Mucosa of descending colon (tissue), 3 donors: Measurements from ENCODE around the gene CLEC5A. TPM values are rescaled to one million over a fixed set of nuclear protein-coding genes. Genes with fewer than 3 reads are reported as not detected.

Experiments
- ATAC-seq: fragments of 200-7000 bp; cut with Tn5 transposase; one replicate; pipeline ENCODE4 v1.9.1; 2020; ENCODE audit warnings: mild to moderate bottlenecking, moderate library complexity
- DNase-seq, 3 donors: peaks; one replicate each; pipeline ENCODE4 v3.0.0-alpha.2; 2020
- H3K36me3 ChIP-seq: fragments of 200-600 bp; one replicate; pipeline ENCODE4 v1.8.0; 2021; ENCODE audit warnings: low read depth, mild to moderate bottlenecking
- H3K4me1 ChIP-seq: fragments of 200-600 bp; one replicate; pipeline ENCODE4 v1.8.0; 2021; ENCODE audit warnings: low read depth, mild to moderate bottlenecking
- H3K4me3 ChIP-seq: fragments of 200-600 bp; one replicate; pipeline ENCODE4 v1.8.0; 2021; ENCODE audit warnings: mild to moderate bottlenecking
- H3K9me3 ChIP-seq: fragments of 200-600 bp; one replicate; pipeline ENCODE4 v1.8.0; 2021; ENCODE audit warnings: mild to moderate bottlenecking
- CTCF ChIP-seq: fragments of 200-600 bp; IDR thresholded peaks from one replicate; pipeline ENCODE4 v1.8.0; 2022; ENCODE audit warnings: antibody characterized with exemption, mild to moderate bottlenecking
- intact Hi-C, 2 donors: fragments of 100-400 bp; cut with DNase I in 1 of 2; cut with micrococcal nuclease in 1 of 2; formaldehyde crosslinking; loops; one replicate each; pipeline versions ENCODE4 v1.11.0 to v1.11.1; 2022; cut with DNase I, micrococcal nuclease
- total RNA-seq, 3 donors: library from RNA; stranded (reverse); fragmentation: NEBNext Ultra II Directional in 2 of 3; extraction: Animal tissue kit (Norgen Biotek cat#: 25700) in 2 of 3; gene quantifications; one replicate each; pipeline versions ENCODE4 v1.2.1 to v1.2.4, GENCODE V29; 2021 to 2023
- donor health status: DM: no; HTN: no; CAD: no; lungs with moderate emphysema.
- donor health status: DM: no; HTN: no; CAD: no.
- donor health status: DM: no; HTN: yes; CAD: no.

Gene CLEC5A
- total RNA-seq, 3 donors from 2014 or later: 0.38 to 0.41 TPM; not detected in 1

GRCh38 chr7:141930211-141930610 lies 16.6 kb downstream of the CLEC5A start:
- Histone ChIP-seq H3K36me3 (no peaks in the 10 kb centered on the region), H3K9me3 (no peaks in the 10 kb centered on the region), H3K4me1 (no peaks in the 10 kb centered on the region), H3K4me3 (no peak overlapping the region)
- no peak for DNase-seq
- intact Hi-C loops: no loop called here
- no peak for ATAC-seq
- TF ChIP-seq CTCF: no peak

DNA sequence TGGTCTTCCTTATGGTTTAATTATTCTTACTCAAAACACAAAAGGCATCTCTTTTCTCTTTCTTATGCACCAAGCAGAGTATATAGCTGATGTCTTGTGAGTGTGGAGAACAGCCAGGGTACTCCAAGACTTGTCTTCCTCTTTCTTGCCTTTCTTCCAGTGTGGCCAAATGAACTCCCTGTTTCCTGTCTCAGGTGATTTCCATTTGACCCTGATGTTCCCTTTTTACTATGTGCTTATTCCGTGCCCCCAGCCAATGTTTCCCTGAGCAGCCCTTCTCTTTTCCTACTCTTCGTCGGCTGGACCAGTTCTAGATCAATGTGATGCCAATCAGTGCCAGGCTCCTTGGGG lies 18.0 kb downstream of the CLEC5A start:
- no peak overlapping the region for H3K4me3 ChIP-seq
- no peaks in the 10 kb centered on the region for H3K36me3 ChIP-seq
- intact Hi-C loops: no loop called here
- ATAC-seq: no peak
- TF ChIP-seq CTCF: no peak
- H3K9me3 ChIP-seq: no peaks in the 10 kb centered on the region
- no peaks in the 10 kb centered on the region for H3K4me1 ChIP-seq
- DNase-seq: no peak

DNA sequence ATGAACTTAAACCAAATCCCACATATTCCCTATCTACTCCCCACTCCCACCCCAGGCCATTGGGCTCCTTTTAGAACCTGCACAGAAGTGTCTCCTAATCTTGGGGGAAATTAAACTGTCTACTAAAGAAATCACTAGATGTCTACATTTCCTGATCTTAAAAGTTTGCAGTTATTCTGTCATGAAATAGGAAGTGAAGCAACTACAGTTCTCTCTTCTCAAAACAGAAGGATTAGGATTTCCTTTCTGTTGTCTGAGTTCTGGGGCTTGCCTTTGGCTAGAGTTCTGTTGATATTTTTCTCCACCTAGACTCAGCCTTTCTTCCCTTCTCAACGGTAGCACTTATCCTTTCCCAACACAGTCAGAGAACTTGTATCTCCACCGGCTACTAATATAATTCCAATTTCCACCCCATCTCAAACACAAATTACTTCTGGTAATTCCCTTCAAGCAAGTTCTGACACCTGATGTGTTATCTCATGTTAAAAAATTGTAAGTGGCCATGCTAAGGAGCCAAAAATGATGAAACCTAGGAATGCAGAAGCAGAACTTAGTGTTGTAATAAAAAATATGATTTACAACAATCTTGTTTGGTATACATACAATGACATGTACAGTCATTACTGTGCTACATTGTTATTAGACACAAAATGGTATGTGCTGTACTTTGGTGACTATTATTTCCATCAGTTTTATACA lies 18.5 kb downstream of the CLEC5A start:
- H3K4me3 ChIP-seq: no peak overlapping the region
- no peak for TF ChIP-seq CTCF
- DNase-seq (no peak), ATAC-seq (no peak)
- no peaks in the 10 kb centered on the region for H3K9me3 ChIP-seq
- H3K4me1 ChIP-seq: no peaks in the 10 kb centered on the region
- intact Hi-C loops: no loop called here
- H3K36me3 ChIP-seq: no peaks in the 10 kb centered on the region

DNA sequence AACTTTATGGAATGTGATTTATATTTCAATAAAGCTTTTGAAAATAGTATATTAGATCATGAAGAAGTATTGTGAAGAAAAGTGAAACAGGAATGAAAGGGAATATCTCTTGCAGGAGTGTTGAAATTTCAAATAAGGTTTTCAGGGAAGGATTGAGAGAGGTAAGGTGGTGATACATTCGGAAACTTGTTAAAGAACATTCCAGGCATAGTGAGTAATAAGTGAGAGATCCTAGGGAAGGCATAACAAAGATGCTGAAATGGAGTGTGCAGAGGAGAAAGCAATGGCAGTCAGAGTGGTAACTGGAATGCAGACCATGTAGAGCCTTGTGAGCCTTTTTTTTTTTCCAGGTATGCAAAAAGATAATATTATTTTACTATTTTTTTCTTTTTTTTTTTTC lies 26.5 kb downstream of the CLEC5A start:
- H3K36me3 ChIP-seq: no peaks in the 10 kb centered on the region
- H3K9me3 ChIP-seq: no peaks in the 10 kb centered on the region
- DNase-seq (no peak), ATAC-seq (no peak)
- H3K4me1 ChIP-seq: no peaks in the 10 kb centered on the region
- no peak overlapping the region for H3K4me3 ChIP-seq
- no peak for TF ChIP-seq CTCF
- intact Hi-C loops: no loop called here

- no peak for TF ChIP-seq CTCF
- no peak for ATAC-seq
- Histone ChIP-seq H3K4me1 (peaks cover 4% of the 10 kb centered on the region), H3K4me3 (no peak within 1 kb of the TSS), H3K9me3 (no peaks in the 10 kb centered on the region), H3K36me3 (no peaks in the 10 kb centered on the region)
- intact Hi-C loops: no loop called here
- DNase-seq: no peak
Observed at GRCh38 chr7:141916099-141916498, 30.7 kb downstream of the CLEC5A start, which contains the start of gene OR9A4. Gene OR9A4, plus strand, starts transcription at chr7:141916399. Its CDS starts 2,477 bp downstream, at chr7:141918876.

GRCh38 chr7:141915565-141915964 lies 31.2 kb downstream of the CLEC5A start:
- intact Hi-C loops: no loop called here
- no peaks in the 10 kb centered on the region for H3K36me3 ChIP-seq
- no peaks in the 10 kb centered on the region for H3K9me3 ChIP-seq
- DNase-seq: peak; percentile 57 to 64 (median 57)
- no peak for TF ChIP-seq CTCF
- no peak overlapping the region for H3K4me3 ChIP-seq
- peaks cover 4% of the 10 kb centered on the region for H3K4me1 ChIP-seq
- peak; percentile 98 for ATAC-seq
